T-helper 9 cell (primary cell): ENCODE results near the gene PPP2R5D.
A peak's percentile ranks its signal among the peaks of the same experiment; 100 is the strongest.
"Not testable (repeated sequence)": the region's sequence is repeated elsewhere in the genome, so short reads cannot be mapped to it uniquely, and the experiment has no call there.

Experiments used
- DNase-seq: peaks from one replicate; pipeline ENCODE4 v3.0.0-alpha.2; 2020

PPP2R5D gene

DNA sequence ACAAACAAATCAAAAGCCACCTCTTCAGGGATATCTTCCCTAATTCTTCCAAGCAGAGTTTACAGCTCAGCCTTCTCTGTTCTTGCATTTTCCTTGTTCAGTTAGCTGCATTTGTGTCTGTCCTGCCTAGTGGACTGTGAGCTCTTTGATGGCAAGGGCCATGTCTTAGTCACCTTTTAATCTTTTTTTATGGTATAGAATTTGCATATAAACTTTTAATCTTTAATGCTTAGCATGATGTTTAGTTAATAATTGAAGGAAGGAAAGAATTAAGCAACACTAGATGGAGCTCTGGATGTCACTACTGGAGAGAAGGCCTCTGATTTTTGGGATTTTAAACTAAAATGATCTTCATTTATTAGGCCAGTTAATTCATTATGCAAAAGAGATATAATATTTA, 12.1 kb downstream of the PPP2R5D start:
- no peak for DNase-seq

GRCh38 chr6:42998205-42998604, 13.8 kb downstream of the PPP2R5D start:
- not testable (repeated sequence) for DNase-seq

- no peak for DNase-seq
These were observed 17.5 kb downstream of the PPP2R5D start for GRCh38 chr6:43001843-43002242.

GRCh38 chr6:43005844-43006243, 21.5 kb downstream of the PPP2R5D start:
- no peak for DNase-seq

DNA sequence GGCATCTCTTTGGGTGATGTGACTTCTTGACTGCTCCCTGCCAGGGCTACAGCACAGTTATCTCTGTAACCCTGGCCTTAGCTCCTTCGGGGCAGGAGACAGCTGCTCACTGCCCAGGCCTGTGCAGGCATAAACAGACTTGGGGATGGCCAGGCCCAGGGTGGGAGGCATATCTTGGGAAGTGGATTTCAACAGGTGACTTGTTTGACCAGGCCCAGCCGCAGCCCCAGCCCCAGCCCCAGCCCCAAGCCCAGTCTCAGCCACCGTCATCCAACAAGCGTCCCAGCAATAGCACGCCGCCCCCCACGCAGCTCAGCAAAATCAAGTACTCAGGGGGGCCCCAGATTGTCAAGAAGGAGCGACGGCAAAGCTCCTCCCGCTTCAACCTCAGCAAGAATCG, 21.9 kb downstream of the PPP2R5D start:
- no peak for DNase-seq

DNA sequence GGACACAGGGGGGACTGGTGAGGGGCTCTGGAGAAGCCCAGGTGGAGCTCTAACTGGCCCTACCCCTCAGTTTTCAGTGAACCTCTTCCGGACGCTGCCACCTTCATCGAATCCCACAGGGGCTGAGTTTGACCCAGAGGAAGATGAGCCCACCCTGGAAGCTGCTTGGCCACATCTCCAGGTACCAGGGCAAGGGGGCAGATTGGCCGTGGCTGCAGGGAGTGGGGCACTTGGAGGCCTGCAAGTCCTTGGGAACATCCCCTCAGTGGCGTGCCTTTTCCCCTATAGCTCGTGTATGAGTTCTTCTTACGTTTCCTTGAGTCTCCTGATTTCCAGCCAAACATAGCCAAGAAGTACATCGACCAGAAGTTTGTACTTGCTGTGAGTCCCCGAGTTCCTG, 22.8 kb downstream of the PPP2R5D start:
- DNase-seq = no peak

- no peak for DNase-seq
These were observed 24.8 kb downstream of the PPP2R5D start for GRCh38 chr6:43009124-43009523.

DNA sequence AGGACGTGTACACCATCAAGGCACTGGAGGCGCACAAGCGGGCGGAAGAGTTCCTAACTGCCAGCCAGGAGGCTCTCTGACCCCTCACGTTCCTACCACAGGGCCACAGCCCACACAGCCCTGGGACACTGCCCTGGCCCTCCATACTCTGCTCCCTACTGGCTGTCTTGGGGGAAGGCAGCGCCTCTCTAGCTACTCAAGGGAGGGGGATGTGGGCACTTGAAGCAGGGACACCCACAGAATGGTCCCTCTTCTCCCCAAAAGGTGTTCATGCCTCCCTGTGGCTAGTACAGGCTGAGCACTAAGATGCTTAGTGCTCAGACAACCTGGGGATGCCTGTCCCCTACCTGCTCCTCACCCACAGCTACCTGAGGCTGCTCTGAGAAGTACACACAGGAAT, 26.8 kb downstream of the PPP2R5D start:
- DNase-seq = no peak

DNA sequence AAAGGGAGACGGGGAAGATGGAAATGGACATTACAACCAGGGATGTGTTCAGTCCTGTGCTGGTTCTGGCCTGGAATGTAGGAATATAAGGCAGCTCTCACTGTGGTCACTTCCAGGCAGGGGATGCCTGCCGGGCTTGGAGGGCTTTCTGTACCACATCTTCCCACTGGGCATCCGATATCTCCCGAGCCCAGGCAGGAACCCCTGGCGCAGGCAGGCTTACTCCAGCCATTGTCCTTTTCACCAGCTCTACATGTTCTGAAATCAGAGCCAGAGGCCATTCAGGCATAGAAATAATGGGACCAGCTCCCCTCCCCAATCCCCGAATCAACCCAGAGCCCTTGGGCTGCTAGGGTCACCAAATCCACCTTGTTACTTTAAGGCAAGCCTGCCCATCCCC, 28.0 kb downstream of the PPP2R5D start:
- no peak for DNase-seq

DNA sequence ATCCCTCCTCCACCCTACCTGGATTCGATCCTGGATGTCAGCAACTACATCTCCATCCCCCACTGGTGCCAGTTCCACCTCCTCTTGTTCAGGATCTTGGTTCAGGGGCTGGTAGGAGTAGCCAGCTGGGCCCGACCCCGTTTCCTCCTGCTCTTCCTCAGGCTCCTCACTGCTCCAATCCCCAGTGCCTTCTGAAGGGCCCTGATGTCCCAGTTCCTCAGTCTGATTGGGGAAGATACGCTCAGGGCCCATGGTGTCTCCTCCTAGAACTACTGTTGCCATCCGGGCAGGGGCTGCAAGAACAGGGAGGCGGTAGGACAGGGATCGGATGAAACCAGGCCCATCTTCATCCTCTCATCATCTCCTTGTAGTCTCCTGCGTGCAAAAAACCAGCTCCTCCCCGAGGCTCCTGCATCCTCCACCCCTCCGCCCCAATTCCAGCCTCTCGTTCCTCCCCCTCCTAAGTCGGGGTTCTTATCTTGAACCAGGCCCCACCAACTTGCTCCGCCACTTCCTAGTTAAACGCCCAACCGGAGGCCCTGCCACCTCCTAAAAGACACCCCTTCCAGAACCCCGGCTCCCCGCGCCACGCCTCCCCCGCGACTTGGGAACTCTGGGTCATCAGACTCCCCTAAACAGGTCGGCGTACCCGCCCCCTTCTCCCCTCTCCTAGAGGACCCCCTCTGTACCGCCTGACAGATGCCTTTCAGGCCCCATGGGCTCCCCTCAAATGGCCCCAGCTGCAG, 28.9 kb downstream of the PPP2R5D start:
- DNase-seq = no peak

- DNase-seq = peak; percentile 96
These were observed 29.6 kb downstream of the PPP2R5D start, which contains the start of the genes KLHDC3 and MEA1 for GRCh38 chr6:43013843-43014433. TSS of gene KLHDC3 (plus strand) at chr6:43014249. CDS start at chr6:43017193, 2,944 bp downstream. TSS of gene MEA1 (minus strand) at chr6:43013946. CDS start at chr6:43013813, 133 bp downstream.

- DNase-seq = no peak
These were observed 30.1 kb downstream of the PPP2R5D start for GRCh38 chr6:43014434-43014909.

DNA sequence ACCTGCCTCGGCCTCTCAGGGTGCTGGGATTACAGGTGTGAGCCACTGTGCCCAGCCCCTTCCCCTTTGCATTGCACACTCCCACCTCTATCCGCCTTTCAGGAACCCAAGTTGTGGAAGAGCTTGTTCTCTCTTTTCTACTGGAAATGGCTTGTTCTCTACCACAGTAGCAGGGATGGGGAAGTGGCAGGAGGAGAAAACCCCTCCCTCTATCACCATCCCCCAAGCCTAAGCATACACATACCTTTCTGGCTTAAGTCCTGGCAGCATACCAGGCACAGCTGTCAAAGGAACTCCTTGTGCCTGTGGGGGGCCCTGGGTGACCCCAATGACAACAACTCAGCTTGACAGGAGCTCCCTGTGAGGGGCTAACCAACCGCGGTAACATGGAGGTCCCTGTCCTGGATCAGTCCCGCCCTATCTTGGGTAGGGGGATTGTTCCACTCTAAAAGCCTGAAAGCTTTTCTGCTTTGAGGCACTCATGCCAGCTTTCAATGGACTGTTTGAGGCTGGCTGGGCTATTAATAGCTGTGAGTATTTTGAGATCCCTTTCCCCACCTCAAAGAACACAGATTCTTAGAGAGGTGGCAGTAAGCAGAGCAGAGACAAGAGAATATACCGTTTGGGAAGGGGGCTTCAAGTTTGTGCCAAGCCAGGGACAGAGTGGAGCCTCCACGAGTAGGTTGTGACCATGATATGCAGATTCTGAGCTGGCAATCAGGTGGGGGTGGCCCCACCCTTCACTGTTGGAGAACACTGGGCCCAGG, 32.0 kb downstream of the PPP2R5D start:
- DNase-seq = no peak

GRCh38 chr6:43016943-43017334, 32.6 kb downstream of the PPP2R5D start:
- no peak for DNase-seq

- DNase-seq = no peak
These were observed 34.8 kb downstream of the PPP2R5D start for GRCh38 chr6:43019152-43019551.

DNA sequence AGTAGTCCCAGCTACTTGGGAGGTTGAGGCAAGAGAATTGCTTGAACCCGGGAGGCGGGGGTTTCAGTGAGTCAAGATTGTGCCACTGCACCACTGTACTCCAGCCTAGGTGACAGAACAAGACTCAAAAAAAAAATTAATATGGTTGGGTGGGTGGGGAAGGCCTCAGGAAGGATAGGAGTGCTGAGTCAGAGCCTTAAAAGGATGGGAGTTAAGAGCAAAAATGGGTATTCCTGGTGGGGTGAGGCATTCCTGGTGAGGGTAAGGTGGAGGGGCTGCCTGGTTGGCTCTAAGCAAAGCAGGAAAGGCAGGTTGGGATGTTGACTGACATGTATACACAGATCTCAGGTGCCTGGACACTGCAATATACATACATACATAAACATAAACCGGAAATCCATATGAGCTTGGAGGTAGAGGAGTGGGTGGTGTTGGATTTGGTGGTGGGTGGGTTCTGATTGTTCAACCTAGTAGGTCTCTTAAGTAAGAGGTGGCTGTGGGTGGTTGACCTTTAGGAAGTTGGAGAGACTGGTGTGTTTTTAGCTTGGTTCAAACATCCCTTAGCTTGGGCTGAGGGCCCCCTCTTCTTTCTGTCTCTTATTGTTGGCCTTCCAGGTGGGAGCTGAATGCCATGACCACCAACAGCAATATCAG, 35.8 kb downstream of the PPP2R5D start:
- no peak for DNase-seq

DNA sequence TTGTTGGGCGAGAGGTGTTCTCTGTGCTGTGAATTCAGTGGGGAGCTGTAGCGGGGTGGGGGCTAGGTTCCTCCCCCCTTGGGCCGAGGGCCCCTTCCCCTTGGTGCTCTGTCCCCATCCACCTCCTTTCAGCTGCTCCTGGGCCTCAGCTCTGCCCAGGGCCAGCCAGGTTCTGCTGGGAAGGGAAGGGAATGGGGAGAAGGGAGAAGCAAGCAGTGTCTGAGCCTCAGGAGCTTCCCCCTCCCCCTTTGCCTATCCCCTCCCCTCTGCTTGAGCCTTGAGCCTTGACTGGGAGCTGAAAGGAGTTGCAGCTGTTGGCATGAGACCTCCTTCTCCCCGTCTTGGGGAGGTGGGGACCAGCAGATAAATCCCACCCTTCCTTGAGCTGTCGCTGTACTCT, 36.5 kb downstream of the PPP2R5D start:
- no peak for DNase-seq

GRCh38 chr6:43021270-43022047, 37.1 kb downstream of the PPP2R5D start, which contains the start of gene RRP36:
TSS of gene RRP36 (plus strand) at chr6:43021623. CDS start at chr6:43021655, 32 bp downstream.
- DNase-seq = peak; percentile 55

GRCh38 chr6:43024436-43024835, 40.1 kb downstream of the PPP2R5D start:
- DNase-seq = no peak

DNA sequence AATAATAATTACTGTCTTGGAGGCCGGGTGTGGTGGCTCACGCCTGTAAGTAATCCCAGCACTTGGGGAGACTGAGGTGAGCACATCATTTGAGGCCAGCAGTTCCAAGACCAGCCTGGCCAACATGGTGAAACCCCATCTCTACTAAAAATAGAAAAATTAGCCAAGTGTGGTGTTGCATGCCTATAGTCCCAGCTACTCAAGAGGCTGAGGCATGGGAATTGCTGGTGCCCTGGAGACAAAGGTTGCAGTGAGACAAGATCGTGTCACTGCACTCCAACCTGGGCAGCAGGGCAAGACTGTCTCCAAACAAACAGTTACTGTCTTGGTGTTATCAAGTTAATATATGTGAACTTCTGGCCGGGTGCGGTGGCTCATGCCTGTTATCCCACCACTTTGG, 42.0 kb downstream of the PPP2R5D start:
- DNase-seq = no peak

GRCh38 chr6:43029120-43029519, 44.8 kb downstream of the PPP2R5D start:
- no peak for DNase-seq

GRCh38 chr6:43032326-43032725, 48.0 kb downstream of the PPP2R5D start:
- no peak for DNase-seq
